Fibroblast of peridontal ligament (primary cell): Measurements from ENCODE around the gene COL23A1.

Experiments used
- DNase-seq: peaks from one replicate; pipeline ENCODE4 v3.0.0-alpha.2; 2010; ENCODE audit errors: extremely low read depth

Gene COL23A1

DNA sequence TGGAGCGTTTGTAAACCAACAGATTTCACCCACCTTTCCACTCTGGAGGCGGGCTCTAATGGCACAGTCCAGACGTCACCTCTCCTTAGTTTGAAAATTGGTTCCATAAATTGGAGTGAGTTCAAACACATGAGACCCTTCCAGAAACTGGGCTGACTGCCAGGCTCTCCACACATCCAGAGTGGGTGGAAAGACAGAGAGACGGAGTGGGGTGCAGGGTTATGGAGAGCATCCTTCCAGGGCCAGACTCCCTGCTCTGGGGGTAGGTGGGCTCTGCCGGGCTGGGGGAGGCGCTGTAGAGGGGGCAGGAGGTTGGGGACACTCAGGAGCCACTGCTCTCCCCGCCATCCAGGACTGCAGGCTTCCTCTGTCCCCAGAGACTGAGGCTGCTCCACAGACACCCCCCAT, 252.9 kb downstream of the COL23A1 start:
- DNase-seq = no peak

GRCh38 chr5:178336889-178337288, 253.3 kb downstream of the COL23A1 start:
- DNase-seq = no peak

GRCh38 chr5:178335302-178336030, 254.7 kb downstream of the COL23A1 start:
- DNase-seq = no peak

GRCh38 chr5:178334861-178335260, 255.3 kb downstream of the COL23A1 start:
- DNase-seq = no peak

GRCh38 chr5:178333821-178334481, 256.2 kb downstream of the COL23A1 start:
- DNase-seq = no peak

DNA sequence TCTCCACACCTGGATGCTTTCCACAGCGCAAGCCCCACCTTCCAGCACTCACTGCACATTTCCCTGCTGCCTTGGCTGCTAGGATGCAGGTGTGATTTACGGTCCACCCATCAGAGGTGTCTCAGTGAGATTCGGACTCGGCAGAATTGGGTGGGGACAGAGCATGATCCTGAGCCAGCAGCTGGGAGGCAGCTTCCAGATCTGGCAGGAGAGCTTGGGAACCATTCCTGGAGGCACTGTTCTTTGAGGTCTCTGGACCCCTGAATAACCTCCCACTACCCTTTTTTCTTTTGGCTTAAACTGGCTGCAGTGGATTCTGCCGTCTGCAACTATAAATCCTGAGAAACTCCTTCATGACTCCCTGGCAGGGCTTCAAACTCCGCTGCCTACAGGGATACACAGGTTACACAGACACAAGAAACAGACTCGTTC, 258.0 kb downstream of the COL23A1 start:
- DNase-seq = no peak

DNA sequence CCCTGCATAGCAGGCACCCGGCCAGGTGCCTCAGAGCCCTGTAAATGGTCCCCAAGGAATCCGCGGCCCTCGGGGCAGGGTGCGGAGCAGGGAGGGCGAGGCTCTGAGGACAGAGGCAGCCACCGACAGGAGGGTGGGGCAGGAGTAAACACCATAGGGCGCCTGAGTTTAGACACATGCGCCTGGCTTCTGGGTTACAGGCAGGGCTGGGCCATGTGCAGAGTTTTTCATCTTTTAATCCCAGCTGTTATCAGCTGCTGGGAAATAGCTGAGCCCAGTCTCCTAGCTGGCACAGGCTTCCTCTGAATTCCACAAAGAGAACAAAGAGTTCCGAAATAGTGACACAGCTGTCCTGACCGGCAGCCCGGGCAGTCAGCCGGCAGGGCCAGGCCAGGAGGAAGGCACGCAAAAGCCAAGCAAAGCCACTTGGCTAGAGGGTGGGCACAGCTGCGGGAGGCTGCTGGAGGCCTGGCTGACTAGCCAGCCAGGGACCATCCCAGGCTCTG, 258.6 kb downstream of the COL23A1 start:
- DNase-seq = no peak

- DNase-seq = no peak
Observed at GRCh38 chr5:178330791-178331404, 259.3 kb downstream of the COL23A1 start.

DNA sequence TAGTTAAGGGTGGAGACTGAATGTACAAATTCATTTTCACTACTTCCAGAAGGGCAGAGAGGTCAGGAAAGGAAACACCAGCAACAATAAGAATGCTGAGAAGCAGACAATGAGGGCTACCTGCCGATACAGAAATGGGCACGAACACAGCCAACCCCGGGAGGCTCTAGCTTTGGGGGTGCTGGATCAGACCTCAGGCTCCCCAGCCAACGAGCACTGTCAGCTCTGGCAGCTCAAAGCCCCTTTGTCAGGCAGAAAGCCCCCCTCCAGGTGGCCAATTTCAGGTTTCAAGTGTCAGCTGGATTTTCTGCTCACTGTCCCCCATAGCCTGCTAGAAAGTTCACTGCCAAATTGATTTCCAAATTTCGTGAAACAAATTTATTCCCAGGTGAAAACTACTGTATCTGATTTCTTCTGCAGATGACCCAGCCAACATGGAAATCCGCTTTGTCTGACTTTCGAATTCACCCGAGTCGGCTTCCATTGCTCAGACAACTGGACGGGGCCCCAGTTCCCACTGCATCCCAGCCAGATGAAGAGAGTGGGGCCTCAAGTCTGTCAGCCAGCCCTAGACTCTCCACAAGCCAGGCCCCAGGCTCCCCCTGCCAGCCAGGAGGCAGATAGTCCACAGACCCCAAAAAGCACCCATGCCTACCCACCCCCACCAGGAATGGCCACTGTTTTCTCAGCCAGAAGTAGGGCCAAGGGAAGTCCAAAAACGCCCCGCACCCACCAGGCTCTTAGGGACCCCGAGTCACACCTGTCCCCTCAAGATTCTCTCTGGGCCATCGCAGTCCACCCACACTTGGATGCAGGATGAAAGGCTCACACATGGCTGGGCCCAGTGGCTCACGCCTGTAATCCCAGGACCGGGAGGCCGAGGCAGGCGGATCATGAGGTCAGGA, 261.1 kb downstream of the COL23A1 start:
- DNase-seq = no peak

GRCh38 chr5:178327931-178328711, 262.1 kb downstream of the COL23A1 start:
- DNase-seq = no peak

DNA sequence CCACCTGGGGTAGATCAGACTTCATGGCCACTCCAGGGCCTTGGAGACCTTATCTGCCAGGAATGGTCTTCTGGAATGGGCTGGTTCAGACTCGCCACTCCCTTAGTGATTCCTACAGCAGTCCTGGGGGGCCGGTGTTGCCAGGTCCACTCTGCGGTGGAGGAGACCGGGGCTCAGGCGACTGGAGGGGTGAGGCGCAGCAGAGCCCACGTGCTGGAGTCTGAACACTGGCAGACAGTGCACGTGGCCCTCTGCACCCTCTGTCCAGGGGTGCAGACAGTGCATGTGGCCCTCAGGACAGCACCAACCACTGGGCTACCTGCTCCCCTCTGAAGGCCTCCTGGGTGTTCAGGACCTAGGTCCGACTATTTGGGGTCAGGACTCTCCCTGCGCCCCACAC, 262.7 kb downstream of the COL23A1 start:
- DNase-seq = no peak

DNA sequence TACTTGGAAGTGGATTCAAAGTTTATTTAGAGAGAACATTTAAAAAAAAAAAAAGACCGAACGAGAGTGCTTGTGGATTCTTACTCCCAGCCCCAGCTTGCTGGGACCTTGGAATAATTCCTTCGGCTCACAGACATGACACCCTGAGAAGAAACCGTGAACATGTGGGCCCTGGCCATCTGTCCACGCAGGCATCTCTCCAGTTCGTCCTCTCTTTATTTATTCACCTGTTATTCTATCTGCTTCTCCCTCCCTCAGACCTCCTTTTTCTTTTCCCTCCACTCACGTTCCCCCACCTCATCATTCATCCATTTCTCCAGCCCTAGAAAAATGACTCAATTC, 263.8 kb downstream of the COL23A1 start:
- no peak for DNase-seq

- no peak for DNase-seq
Observed at GRCh38 chr5:178325679-178326373, 264.4 kb downstream of the COL23A1 start.

DNA sequence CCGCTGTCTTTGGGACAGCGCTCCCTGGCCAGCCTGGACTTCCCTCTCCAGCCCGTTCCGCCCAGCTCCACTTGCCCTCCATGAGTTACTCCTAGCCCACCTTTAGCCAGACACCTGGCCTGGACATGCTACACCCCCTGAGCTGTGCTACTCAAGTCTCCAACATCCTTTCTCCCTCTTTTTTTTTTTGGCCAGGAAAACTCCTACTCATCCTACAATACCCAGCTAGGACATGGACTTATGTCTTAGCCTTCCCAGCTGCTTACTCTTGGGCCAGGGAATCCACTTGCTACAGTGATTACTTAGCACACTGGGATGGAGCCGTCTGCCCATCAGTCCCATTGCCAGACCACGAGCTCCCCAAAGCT, 264.9 kb downstream of the COL23A1 start:
- DNase-seq = no peak

GRCh38 chr5:178324481-178325310, 265.5 kb downstream of the COL23A1 start:
- no peak for DNase-seq

- no peak for DNase-seq
Observed at GRCh38 chr5:178323961-178324360, 266.2 kb downstream of the COL23A1 start.

- DNase-seq = no peak
Observed at GRCh38 chr5:178323541-178323865, 266.7 kb downstream of the COL23A1 start.

GRCh38 chr5:178322736-178323540, 267.3 kb downstream of the COL23A1 start:
- no peak for DNase-seq

GRCh38 chr5:178320281-178320855, 269.8 kb downstream of the COL23A1 start:
- no peak for DNase-seq
